ENCODE measurements around the gene RCCD1. TPM values are rescaled to one million over a fixed set of nuclear protein-coding genes. Genes with fewer than 3 reads are reported as not detected.

Gene RCCD1
- total RNA-seq, 1 donor from 2014 or later, result 10.8 TPM

DNA sequence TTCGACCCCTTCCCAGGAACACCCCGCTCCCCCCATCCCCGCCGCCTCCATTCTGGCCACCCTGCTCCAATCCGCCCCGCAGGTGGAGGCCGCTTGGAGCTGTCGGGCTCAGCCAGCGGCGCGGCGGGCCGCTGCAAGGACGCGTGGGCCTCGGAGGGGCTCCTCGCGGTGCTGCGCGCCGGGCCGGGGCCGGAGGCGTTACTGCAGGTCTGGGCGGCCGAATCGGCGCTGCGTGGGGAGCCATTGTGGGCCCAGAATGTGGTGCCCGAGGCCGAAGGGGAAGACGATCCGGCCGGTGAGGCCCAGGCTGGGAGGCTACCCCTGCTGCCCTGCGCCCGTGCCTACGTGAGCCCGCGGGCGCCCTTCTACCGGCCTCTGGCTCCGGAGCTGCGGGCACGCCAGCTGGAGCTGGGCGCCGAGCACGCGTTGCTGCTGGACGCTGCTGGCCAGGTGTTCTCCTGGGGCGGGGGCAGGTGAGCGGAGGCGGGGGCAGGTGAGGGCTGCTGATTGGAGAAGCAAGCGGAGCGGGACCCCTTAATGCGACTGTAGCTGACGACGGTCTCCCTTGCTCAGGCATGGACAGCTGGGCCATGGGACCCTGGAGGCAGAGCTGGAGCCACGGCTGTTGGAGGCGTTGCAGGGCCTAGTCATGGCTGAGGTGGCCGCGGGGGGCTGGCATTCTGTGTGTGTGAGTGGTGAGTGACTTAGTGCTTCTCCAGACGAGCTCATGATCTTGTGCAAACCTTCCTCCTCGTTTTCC lies 2.5 kb downstream of the RCCD1 start:
- intact Hi-C loops (cut with DNase I), result loop anchor here (2.0 kb wide), 3 partner anchors 38 to 314 kb away; partner anchors contain the start of genes PRC1 and VPS33B
- no peak for DNase-seq (ENCODE audit: low spot score)

DNA sequence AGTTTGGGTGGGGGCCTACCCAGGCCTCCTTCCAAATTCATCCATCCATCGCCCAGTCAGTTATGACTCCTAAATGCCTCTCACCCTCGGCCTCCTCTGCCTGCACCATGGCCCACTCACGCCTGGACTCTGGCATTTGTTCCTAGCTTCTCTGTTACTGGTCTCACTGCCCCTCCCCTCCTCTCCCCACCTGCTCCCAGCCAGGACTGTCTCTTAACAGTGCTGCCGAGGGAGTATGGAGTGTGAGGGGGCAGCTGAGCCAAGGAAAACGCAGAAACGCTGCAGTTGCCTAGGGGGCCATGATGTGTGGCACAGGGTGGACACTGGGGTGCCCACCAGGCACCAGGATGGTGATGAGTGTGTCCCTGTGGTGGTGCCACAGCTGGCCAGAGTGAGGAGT lies 3.1 kb downstream of the RCCD1 start:
- no peak for DNase-seq (ENCODE audit: low spot score)
- intact Hi-C loops (cut with DNase I), result loop anchor here (2.0 kb wide), 4 partner anchors 37 to 313 kb away; partner anchors contain the start of genes PRC1 and VPS33B

- intact Hi-C loops (cut with DNase I), result loop anchor here (2.0 kb wide), 1 partner anchor 90 kb away; no protein-coding TSS in a partner anchor
- no peak for DNase-seq (ENCODE audit: low spot score)
Measured at GRCh38 chr15:90959028-90959595, 4.4 kb downstream of the RCCD1 start.

GRCh38 chr15:90959894-90960293 lies 5.2 kb downstream of the RCCD1 start:
- DNase-seq (ENCODE audit: low spot score), result peak; percentile 86

DNA sequence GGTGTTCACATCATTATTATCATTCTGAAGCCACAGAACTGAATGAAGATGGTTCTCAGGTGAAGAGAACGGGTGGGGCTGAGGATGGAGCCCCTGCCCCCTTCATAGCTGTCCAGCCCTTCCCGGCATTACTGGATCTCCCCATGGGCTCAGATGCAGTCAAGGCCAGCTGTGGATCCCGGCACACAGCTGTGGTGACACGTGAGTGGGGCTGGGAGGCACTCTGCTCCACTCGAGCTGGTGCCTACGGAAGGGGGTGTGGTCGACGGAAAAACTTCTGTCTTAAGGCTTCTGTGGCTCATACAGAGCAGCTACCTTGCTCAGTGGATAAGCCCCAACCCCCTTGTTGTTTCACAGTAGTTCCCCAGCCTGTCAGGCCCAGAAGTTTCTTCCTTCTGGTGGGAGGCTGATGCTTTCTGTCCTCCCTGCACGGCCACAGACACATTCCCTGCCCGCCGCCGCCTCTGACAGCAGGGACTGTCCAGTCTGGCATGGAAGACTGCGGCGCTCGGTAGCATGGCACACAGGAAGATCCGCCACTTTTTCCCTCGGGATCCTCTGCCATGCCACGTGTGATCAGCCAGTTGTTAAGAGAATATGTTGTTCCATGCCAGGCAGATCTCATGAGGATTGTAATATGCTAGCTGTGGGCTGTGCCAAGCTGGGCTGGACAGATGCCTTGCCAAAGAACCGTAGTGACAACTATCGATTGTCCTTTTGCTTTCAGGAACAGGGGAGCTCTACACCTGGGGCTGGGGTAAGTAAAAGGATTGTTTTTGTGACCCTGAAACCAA lies 5.8 kb downstream of the RCCD1 start:
- intact Hi-C loops (cut with DNase I), result no loop called here
- DNase-seq (ENCODE audit: low spot score), result no peak

More at GRCh38 chr15:90959894-90960293, 5.2 kb downstream of the RCCD1 start:
- intact Hi-C loops (cut with DNase I), result loop anchor here (2.0 kb wide), 1 partner anchor 89 kb away; no protein-coding TSS in a partner anchor

DNA sequence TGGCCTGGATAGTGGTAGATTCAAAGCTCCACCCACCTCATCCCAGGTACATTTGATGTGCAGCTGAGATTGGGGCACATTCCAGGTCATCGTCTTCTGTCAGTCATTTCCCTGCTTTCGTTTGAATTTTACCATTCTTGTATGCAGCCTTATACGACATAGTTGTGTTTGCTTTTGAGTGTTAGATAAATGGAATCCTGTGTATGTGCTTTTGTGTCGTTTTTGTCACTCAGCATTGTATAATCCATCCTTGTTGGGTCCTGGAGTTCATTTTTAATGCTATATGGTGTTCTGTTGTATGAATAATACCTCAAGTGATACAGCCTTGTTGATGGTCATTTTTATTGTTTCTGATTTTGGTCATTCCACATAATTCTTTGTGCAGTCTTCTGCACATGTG lies 7.3 kb downstream of the RCCD1 start:
- intact Hi-C loops (cut with DNase I), result no loop called here

GRCh38 chr15:90966262-90966661 lies 11.6 kb downstream of the RCCD1 start:
- intact Hi-C loops (cut with DNase I), result no loop called here
- no peak for DNase-seq (ENCODE audit: low spot score)

More for the DNA sequence above, 7.3 kb downstream of the RCCD1 start:
- no peak for DNase-seq (ENCODE audit: low spot score)

DNA sequence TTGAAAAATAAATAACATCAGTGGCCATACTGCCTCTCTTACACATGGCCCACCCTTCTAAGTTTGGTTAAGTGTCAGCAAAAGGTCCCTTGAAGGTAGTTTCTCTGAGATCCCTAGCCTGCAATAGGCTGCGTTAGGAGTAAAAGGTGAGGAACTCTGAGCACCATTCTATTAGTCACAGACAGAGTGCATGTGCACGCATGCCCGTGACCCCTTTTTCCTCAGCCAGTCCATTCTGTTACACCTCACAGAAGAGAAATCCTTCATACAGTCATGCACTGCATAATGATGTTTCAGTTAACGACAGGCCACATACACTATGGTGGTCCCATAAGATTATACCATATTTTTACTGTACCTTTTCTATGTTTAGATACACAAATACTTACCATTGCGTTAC lies 12.5 kb downstream of the RCCD1 start:
- intact Hi-C loops (cut with DNase I), result no loop called here
- no peak for DNase-seq (ENCODE audit: low spot score)

DNA sequence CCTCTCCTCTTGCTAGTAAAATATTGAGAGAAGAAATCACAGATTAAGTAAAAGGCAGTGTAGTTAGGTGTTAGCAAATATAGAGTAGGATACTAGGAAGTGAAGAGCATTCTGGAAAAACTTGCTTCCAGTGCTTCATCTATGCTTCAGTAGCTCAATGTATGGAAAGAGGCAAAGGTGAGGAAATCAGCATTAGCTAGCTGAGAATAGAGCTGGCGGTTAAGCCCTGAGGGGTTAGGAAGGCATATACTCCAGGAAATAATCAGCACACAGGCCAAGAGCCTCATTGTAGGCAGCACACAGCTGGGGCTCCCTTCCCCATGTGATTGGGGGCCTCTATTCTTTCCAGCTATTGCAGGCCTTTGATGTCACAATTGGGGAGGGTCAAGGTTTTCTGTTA lies 13.8 kb downstream of the RCCD1 start:
- DNase-seq (ENCODE audit: low spot score), result no peak
- intact Hi-C loops (cut with DNase I), result no loop called here

DNA sequence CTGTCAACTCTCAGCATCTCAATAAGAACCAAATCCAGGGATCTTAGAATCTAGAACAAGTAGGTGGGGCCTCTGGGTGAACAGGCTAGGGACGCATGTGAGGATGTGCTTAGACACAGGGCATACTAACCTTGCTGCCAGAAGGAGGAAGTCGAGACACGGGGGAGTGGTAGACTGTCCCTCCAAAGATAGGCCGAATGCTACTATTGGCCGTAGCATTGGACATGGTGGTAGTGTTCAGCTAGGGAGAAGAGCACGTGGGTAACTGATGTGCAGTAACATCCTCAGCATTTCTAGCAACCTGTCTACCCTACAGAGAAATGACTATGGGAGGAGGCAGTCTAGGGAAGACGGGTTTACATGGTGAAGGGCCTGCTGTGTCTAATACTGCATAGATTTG lies 15.6 kb downstream of the RCCD1 start:
- intact Hi-C loops (cut with DNase I), result no loop called here
- no peak for DNase-seq (ENCODE audit: low spot score)

DNA sequence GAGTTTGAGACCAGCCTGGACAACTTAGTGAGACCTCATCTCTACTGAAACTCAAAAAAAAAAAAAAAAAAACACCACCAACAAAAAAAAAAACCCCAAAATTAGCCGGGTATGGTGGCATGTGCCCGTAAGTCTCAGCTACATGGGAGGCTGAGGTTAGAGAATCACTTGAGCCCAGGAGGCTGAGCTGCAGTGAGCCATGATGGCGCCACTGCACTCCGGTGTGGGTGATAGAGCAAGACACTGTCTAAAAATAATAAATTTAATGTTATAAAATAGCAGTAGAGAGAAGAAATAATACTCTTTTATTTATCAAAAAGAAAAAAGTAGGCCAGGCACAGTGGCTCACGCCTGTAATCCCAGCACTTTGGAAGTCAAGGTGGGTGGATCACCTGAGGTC lies 17.4 kb downstream of the RCCD1 start:
- intact Hi-C loops (cut with DNase I), result no loop called here
- DNase-seq (ENCODE audit: low spot score), result no peak

- intact Hi-C loops (cut with DNase I), result no loop called here
- DNase-seq (ENCODE audit: low spot score), result no peak
Measured at GRCh38 chr15:90974216-90974615, 19.5 kb downstream of the RCCD1 start.

DNA sequence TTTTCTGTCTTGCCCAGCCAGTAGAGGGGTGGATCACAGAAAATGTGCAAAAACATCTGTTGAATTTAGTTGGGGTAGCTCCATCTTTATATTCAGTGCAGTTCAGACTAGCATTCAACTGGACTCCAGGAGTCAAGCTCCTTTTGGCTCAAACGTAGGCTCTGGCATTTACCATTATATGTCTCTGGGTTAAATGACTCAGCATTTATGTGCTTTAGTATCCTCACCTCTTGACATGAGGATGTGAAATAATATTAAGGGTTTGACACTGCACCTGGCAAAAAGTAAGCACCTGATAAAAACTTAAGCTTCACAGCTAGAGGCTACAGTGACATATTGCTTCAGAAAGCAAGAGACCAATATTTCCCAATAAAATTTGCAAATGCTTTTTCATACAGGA lies 24.9 kb downstream of the RCCD1 start:
- no peak for DNase-seq (ENCODE audit: low spot score)
- intact Hi-C loops (cut with DNase I), result no loop called here

- DNase-seq (ENCODE audit: low spot score), result no peak
- intact Hi-C loops (cut with DNase I), result no loop called here
Measured at GRCh38 chr15:90981681-90982080, 27.0 kb downstream of the RCCD1 start.

DNA sequence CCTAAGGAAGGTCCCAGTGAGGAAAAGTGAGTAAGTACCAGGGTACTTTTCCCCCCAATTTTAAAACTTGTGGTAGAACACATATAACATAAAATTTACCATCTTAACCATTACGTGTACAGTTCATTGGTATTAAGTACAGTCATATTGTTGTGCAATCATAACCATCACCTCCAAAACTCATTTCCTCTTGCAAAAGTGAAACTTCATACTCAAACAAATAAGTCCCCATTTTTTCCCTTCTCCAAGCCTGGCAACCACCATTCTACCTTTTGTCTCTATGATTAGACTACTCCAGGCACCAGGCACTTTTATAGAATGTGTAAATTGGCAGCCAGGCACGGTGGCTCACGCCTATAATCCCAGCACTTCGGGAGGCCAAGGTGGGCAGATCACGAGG lies 27.5 kb downstream of the RCCD1 start:
- no peak for DNase-seq (ENCODE audit: low spot score)
- intact Hi-C loops (cut with DNase I), result no loop called here

DNA sequence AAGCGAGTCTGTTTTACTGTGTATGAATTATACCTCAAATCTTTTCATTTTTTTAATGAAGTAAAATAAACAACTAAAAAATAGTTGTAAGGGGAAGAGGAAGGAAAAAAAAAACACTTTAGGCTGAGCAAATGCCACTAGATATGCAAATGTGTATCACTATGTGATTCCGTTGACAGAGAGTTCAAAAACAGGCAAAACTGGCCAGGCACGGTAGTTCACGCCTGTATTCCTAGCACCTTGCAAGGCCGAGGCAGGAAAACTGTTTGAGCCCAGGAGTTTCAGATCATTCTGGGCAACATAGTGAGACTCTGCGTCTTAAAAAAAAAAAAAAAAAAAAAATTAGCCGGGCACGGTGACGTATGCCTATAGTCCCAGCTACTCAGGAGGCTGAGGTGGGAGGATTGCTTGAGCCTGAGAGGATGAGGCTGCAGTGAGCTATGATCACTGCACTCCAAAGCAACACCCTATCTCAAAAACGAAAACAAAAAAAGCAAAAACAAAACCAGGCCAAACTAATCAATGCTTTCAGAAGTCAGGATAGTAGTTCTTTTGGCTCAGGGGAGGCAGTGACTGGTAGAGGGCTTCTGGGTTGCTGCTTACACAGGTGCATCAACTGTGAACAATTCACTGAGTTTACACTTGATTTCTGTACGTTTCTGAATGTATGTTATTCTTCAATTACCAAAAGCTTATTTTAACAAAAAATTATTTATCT lies 32.3 kb downstream of the RCCD1 start:
- intact Hi-C loops (cut with DNase I), result no loop called here
- DNase-seq (ENCODE audit: low spot score), result no peak

DNA sequence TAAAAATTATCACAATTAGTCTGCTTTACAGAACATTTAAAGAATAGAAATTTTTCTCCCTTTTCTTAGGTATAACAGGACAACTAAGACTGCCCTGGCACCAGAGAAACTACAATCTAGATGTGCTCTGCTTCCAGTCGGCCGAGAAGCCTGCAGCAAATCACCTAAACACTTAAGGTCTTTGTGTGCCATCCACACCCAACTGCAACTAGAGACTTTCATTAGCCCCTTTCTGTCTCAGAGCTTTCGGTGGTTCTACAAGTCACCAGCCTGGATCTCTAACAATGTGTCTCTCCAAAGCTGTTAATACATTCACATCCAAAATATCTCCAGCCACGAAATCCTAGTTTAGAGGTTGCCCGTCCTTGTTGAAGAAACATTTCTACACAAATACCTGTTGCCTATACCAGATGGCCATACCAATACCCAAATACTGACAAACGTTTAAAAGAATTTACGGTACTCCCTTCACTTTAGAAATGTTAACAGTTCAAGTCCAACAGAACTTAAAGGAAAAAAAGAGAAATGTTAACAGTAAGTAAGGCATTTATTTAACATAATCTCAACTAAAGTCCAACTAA lies 33.0 kb downstream of the RCCD1 start:
- DNase-seq (ENCODE audit: low spot score), result no peak
- intact Hi-C loops (cut with DNase I), result no loop called here

- no peak for DNase-seq (ENCODE audit: low spot score)
- intact Hi-C loops (cut with DNase I), result no loop called here
Measured at GRCh38 chr15:90988296-90988695, 33.6 kb downstream of the RCCD1 start.

DNA sequence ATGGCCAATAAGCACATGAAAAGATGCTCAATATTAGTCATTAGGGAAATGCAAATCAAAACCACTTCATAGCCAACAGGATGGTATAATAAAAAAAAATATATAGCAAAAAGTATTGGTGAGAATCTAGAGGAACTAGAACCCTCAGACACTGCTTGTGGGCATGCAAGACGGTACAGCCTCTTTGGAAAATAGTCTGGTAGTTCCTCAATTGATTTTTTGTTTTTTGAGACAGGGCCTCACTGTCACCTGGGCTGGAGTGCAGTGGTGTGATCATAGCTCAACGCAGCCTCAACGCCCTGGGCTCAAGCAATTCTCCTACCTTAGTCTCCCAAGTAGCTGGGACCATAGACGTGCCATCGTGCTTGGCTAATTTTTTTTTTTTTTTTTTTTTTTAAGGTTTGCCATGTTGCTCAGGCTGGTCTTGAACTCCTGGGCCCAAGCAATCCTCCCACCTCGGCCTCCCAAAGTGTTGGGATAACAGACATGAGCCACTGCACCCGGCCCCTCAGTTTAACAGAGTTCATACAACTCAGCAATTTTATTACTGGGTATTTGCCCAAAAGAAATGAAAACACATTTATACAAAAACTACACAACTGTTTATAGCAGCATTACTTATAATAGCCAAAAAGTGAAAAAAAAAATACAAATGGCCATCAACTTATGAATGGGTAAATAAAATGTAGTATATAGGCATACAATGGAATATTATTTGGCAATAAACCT lies 34.5 kb downstream of the RCCD1 start:
- DNase-seq (ENCODE audit: low spot score), result no peak
- intact Hi-C loops (cut with DNase I), result no loop called here
